Memory B cell (primary cell): ENCODE measurements around the gene ELMOD3.
"Not testable (repeated sequence)": the region's sequence is repeated elsewhere in the genome, so short reads cannot be mapped to it uniquely, and the experiment has no call there.

ENCODE experiments used
- ATAC-seq: fragments of 150-1000 bp; cut with Tn5 transposase; 2 replicates; pipeline ENCODE4 v1.10.0; 2021; ENCODE audit warnings: low read depth, mild to moderate bottlenecking, moderate library complexity
- DNase-seq, 2 donors: peaks; one replicate each; pipeline ENCODE4 v3.0.0; 2022; ENCODE audit warnings: low spot score in 2 of 2
- H3K27ac Mint-ChIP-seq: one replicate; pipeline ENCODE4 v1.8.0; 2022; ENCODE audit warnings: mild to moderate bottlenecking, moderate library complexity, mixed read lengths
- H3K27me3 Mint-ChIP-seq: one replicate; pipeline ENCODE4 v1.8.0; 2022; ENCODE audit warnings: mixed read lengths
- H3K36me3 Mint-ChIP-seq: one replicate; pipeline ENCODE4 v1.8.0; 2022; ENCODE audit warnings: mild to moderate bottlenecking, mixed read lengths
- H3K4me1 Mint-ChIP-seq: one replicate; pipeline ENCODE4 v1.8.0; 2022; ENCODE audit warnings: mixed read lengths
- H3K4me3 Mint-ChIP-seq: one replicate; pipeline ENCODE4 v1.8.0; 2022; ENCODE audit warnings: mild to moderate bottlenecking, moderate library complexity, mixed read lengths
- H3K9me3 Mint-ChIP-seq: one replicate; pipeline ENCODE4 v1.8.0; 2022; ENCODE audit warnings: mixed read lengths

Gene ELMOD3

DNA sequence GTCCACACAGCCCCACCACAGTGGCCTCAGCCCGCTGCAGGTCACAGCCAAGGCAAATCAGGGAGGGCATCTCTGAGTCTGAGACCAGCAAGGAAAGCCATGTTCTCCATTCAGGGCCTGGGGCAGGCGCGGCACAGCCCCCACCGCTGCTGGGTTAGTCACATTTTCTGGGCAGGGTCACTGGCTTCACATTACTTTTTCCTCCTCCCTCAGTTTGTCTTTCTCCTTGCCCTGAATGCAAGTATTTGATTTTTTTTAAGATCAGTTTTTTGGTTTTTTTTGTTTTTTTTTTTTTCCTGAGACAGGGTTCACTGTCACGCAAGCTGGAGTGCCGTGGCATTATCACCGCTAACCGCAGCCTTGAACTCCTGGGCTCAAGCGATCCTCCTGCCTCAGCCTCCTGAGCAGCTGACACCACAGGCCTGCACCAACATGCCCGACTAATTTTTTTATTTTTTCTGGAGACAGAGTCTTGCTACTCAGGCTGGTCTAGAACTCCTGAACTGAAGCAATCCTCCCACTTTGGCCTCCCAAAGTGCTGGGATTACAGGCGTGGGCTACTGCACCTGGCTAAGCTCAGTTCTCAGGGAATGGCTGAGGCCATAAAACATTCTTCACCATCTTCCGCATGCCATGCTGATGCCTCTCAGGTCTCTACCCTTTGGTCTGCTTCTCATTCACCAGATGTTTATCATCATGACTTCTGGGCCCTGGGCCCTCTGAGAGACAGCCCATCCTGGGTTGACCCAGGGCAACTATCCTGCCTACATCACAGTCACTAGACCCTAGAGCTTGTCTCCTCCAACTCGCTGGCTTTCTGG is 56.2 kb downstream of the ELMOD3 start:
- DNase-seq (no peak), ATAC-seq (no peak)
- Mint-ChIP-seq H3K4me1 (peaks cover 35% of the 10 kb centered on the region), H3K27ac (peak overlapping the region; percentile 86), H3K36me3 (peaks cover 2% of the 10 kb centered on the region), H3K9me3 (no peaks in the 10 kb centered on the region), H3K27me3 (no peaks in the 10 kb centered on the region), H3K4me3 (peak overlapping the region; percentile 87)

DNA sequence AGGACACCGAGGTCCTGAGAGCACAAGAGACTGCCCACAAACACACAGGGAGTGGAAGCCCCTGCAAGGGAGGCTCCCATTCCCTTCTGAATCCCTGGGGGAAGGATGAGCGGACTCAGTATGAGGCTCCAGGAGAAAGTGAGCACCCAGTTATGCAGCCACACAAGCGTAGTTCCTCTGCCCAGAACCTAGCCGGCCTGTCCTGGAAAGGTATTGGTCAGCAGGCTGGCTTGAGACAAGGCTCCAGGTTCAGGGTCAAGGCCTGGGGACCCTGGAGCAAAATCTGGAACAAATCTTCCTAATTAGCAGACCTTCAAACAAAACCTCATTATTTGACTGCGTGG is 56.8 kb downstream of the ELMOD3 start:
- peak overlapping the region; percentile 87 for H3K4me3 Mint-ChIP-seq
- H3K4me1 Mint-ChIP-seq = peaks cover 35% of the 10 kb centered on the region
- H3K9me3 Mint-ChIP-seq = no peaks in the 10 kb centered on the region
- no peaks in the 10 kb centered on the region for H3K27me3 Mint-ChIP-seq
- ATAC-seq (no peak), DNase-seq (no peak)
- H3K27ac Mint-ChIP-seq = peak overlapping the region; percentile 25
- H3K36me3 Mint-ChIP-seq = peaks cover 2% of the 10 kb centered on the region

DNA sequence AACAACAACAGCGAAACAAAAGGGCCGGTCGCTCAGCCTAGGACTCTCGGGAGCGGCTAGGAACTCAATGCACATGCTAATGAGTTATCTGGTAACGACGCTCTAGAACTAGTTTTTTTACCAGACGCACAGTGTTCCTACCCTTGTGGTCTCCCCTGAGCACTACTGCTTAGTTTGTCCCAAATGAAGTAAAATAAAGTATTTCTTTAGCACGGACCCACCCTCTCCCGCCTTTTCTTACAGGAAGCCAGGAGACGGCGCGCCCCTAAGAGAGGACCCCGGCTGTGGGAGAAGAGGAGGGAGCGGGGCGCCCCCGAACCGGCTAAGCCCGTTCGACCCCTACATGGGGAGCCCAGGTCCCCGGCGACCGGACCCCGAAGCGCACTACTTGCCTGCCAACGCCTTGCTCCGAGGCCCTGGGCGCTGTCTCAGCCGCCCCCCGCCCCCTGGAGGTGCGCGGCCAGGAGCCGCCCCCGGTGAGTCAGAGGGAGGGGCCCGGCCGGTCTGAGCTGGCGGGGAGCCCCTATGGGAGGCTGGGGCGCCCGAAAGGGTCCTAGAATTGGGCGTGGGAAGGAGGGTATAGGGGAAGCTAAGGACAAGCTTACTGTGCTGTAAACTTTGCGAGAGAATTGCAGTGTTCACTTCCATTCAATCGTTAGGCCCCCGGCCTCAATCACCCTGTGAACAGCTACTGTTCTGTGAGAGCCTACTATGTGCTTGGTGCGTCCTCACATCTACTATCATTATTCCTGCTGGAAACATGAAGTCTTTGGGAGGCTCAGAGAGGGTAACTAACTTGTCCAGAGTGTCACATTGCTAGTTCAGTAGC is 59.2 kb downstream of the ELMOD3 start:
- Mint-ChIP-seq H3K36me3 (no peaks in the 10 kb centered on the region), H3K27me3 (no peaks in the 10 kb centered on the region), H3K9me3 (no peaks in the 10 kb centered on the region), H3K4me1 (peaks cover 26% of the 10 kb centered on the region), H3K27ac (peak overlapping the region; percentile 87), H3K4me3 (peak overlapping the region; percentile 94)
- ATAC-seq = peak; percentile 17
- no peak for DNase-seq

DNA sequence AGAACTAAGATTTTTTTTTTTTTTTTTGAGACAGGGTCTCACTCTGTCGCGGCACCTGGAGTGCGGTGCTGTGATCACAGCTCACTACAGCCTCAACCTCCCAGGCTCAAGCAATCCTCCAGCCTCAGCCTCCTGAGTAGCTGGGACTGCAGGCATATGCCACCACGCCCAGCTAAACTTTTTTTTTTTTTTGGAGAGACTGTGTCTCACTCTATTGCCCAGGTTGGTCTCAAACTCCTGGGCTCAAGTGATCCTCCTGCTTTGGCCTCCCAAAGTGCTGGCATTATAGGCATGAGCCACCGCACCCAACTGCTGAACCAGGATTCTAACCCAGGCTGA is 59.8 kb downstream of the ELMOD3 start:
- Mint-ChIP-seq H3K4me1 (peaks cover 27% of the 10 kb centered on the region), H3K4me3 (peak overlapping the region; percentile 11)
- H3K36me3 Mint-ChIP-seq, DNase-seq, H3K9me3 Mint-ChIP-seq, H3K27ac Mint-ChIP-seq, H3K27me3 Mint-ChIP-seq, ATAC-seq: not testable (repeated sequence)

DNA sequence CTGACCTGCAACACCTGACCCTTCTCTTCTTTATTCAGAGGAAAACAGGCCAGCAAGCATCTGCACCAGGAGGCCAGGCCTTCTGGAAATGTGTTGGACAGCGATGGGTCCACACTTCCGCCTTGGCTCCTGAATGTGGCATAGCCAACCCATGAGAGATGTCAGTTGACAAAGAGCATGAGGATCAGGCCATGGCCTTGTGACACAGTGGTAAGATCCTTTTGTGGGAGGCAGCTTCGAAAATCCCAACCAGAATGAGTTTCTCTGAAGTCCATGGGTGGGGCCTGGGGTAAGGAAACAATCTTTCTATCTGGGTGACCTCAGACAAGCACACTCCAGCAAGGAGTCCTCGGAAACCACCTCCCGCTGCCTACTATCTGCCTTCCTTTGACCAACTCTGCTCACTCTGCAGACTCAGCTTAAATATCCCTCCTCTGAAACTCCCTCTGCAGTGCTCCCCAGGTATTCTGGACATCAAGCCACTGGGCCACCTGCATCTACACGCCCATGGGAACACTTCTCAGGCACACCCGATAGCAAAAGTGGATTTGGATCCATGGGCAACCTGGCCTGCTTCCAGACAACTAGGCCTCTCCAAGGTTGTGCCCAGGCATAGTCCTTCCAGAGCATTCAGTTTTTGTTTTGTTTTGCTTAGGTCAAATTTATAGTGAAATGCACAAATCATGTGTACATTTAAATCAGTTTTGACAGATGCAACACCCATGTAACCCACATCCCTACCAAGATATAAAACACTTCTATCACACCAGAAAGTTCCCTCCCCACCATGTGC is 60.4 kb downstream of the ELMOD3 start:
- Mint-ChIP-seq H3K9me3 (no peaks in the 10 kb centered on the region), H3K36me3 (no peaks in the 10 kb centered on the region), H3K27ac (no peak overlapping the region), H3K4me3 (peak overlapping the region; percentile 28), H3K27me3 (no peaks in the 10 kb centered on the region), H3K4me1 (peaks cover 25% of the 10 kb centered on the region)
- DNase-seq (no peak), ATAC-seq (no peak)

DNA sequence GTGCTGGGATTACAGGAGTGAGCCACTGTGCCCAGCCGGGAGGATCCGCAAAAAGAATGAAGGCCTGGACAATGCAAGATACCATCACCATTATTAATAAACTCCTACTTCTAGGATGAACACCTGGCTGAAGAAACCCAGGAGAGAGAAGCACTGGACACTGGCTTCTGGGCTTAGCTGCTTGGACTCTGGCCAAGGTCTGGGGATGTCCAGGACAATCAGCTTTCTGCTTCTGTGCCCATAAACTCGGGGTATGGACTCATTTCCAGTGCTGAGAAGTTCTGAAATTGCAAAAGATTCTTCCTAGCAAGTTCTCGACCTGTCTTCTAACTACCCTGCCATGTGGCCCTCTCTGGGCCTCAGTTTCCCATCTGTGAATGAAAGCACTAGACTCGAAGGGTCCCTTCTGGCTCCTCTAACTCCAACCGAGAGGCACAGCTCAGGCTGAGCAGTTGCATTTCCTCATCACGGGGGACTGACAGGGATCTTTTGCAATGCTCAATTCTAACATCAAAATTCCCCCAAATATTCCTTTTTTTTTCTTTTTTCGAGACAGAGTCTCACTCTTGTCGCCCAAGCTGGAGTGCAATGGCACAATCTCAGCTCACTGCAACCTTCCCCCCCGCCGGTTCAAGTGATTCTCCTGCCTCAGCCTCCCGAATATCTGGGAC is 61.5 kb downstream of the ELMOD3 start:
- Mint-ChIP-seq H3K4me1 (peaks cover 23% of the 10 kb centered on the region), H3K4me3 (no peak overlapping the region), H3K36me3 (no peaks in the 10 kb centered on the region), H3K9me3 (no peaks in the 10 kb centered on the region), H3K27me3 (no peaks in the 10 kb centered on the region), H3K27ac (no peak overlapping the region)
- ATAC-seq (no peak), DNase-seq (no peak)

DNA sequence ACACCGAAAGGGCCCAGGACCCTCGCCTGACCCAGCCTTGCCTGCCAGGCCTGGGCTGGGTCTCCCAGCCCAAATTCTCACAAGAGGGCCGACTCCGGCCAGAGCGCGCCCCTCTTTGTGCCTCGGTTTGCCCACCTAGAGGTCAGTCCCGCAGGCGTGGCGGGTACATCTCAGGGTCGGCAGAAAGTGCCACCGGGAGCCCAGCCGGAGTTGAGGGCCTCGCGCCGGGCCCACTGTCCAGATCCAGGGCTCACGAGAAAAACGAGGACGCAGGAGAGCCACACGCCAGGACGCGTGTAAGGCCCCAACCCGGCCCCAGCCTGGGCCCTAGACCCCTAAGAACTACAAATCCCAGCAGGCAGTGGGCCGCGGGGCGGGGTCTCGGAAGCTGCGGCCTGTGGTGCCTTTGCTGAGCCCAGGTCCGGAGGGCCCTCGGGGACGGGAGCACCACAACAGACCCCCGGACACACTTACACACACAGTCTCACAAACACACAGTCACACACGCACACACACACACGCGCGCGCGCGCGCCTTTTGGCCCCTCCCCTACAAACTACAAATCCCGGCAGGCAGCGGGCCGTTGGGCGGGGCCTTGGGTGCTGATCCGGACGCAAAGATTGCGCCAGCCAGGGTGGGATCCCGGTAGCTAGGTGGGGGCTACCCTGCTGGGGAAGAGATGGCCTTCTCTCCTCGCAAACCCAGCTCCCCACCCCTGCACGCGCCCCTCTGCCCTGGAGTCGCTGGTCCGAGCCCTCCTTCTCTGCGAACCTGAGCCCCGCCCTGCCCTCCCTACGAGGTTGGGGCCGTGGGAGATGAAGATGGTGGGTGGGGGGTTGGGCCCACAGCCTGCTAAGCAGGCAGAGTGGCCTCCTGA is 63.8 kb downstream of the ELMOD3 start, which contains the start of gene SH2D6:
SH2D6 (plus strand) TSS at position 583 of the 877 bp plus-strand sequence. CDS start 10,752 bp downstream, outside the sequence.
- Mint-ChIP-seq H3K36me3 (no peaks in the 10 kb centered on the region), H3K4me1 (peaks cover 16% of the 10 kb centered on the region), H3K27me3 (no peaks in the 10 kb centered on the region), H3K27ac (peak within 1 kb of the TSS; percentile 91), H3K9me3 (no peaks in the 10 kb centered on the region), H3K4me3 (peak within 1 kb of the TSS; percentile 97)
- peak; percentile 81 for ATAC-seq
- peak; percentile 79 to 92 for DNase-seq

DNA sequence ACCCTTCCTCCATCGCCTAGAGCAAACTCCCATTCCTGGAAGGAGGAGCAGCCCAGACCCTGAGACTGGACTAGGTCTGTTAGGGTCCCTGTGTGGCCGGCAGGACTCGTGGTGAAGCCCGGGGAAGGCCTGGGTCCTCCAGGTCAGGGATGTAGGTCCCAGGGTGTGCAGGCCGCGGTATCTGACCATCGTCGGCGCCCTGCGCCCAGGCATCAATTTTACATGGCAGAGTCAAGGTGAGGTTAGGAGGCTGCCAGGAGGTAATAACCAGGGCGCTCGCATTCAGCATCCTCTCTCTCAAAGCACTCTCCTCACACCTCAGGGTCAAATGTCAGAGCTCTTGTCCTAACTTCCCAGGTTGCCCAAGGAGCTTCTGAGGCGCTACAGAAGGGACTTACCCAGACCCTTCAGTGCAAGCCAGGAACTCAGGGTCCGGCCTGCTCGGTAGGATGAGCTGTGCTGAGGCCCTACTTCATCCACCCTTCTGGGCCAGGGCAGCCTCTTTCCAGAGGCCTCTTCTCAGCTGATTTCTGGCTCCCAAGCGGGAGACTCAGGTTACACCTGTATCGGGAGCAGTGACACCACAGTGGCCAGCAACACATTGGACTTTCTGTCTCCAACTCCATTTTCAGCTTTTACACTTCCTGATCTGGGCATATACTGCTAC is 64.6 kb downstream of the ELMOD3 start:
- no peaks in the 10 kb centered on the region for H3K36me3 Mint-ChIP-seq
- peak overlapping the region; percentile 97 for H3K4me3 Mint-ChIP-seq
- no peaks in the 10 kb centered on the region for H3K9me3 Mint-ChIP-seq
- peaks cover 13% of the 10 kb centered on the region for H3K4me1 Mint-ChIP-seq
- ATAC-seq (no peak), DNase-seq (no peak)
- H3K27ac Mint-ChIP-seq = peak overlapping the region; percentile 91
- no peaks in the 10 kb centered on the region for H3K27me3 Mint-ChIP-seq

DNA sequence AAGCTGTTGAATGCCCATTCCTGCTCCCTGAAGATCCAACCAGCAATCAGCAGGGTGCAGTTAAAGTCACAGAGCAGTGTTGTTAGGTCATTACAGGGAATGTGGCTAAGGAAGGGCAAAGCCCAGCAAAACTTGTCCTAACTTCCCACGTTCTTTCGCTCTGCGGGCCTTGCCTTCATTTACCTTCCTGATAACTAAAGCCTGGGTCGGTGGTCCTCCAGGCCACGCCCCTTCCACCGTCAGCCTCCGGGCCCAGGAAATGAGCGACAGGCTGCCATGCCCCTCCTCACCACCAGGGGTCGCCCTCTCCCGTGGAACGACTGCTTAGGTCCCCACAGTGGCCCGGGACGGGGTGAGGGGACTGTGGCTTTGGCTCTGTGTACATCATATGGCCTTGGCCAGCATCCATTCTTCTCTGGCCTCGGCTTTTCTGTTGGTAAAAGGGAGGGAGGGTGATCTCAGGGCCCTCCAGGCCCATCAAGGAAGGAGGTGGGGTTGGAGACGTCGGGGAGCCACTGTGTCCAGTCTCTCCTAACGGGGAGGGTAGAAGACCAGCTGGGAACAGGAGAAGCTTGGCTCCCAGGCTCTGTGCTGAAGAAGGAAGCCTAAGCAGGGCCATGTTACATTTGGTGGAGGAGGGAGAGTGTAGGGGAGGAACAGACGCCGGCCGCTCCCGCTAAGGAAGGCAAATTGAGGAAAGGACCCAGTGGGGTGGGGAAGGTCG is 66.1 kb downstream of the ELMOD3 start:
- H3K27me3 Mint-ChIP-seq = no peaks in the 10 kb centered on the region
- peaks cover 13% of the 10 kb centered on the region for H3K4me1 Mint-ChIP-seq
- peak overlapping the region; percentile 28 for H3K27ac Mint-ChIP-seq
- H3K9me3 Mint-ChIP-seq = no peaks in the 10 kb centered on the region
- peak overlapping the region; percentile 68 for H3K4me3 Mint-ChIP-seq
- DNase-seq = peak; percentile 92 to 98
- H3K36me3 Mint-ChIP-seq = no peaks in the 10 kb centered on the region
- ATAC-seq = peak; percentile 70

DNA sequence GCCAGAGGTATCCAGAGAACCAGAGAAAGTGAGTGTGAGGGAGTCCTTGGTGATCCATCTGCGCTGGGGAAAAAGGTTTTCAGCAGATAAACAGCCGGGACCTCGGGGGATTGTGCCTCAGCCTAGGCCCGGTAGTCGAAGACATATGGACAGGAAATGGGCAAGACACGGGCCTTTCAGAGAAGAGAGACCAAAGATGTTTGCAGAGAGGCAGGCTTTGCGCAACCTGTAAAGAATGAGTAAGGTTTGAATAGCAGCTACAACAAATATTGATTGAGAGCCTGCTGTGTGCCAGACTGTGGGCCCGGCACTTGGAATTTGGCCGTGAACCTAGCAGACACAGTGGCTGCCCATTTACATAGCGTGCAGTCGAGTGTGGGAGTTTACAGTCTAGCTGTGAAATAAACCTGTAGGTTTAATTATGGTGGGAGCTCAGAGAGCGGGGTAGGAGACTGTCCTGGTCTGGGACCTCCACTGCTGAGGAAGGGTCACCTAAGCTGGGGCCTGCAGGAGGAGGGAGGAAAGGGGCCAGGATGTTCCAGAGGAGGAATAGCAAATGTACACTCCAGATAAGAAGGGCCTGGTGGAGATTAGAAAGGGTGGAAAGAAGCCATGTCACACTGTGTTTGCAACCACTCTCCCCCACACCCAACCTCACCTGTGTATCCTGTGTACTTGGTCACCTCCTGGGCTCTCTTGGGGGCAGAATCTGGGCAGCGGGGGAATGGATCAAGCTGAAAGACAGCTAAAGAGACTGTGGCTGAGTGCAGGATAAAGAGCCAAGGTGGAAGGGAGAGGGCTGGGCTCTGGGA is 66.9 kb downstream of the ELMOD3 start:
- Mint-ChIP-seq H3K9me3 (no peaks in the 10 kb centered on the region), H3K27me3 (no peaks in the 10 kb centered on the region), H3K4me1 (peaks cover 13% of the 10 kb centered on the region), H3K27ac (peak overlapping the region; percentile 67), H3K4me3 (no peak overlapping the region), H3K36me3 (no peaks in the 10 kb centered on the region)
- no peak for DNase-seq
- ATAC-seq = no peak

DNA sequence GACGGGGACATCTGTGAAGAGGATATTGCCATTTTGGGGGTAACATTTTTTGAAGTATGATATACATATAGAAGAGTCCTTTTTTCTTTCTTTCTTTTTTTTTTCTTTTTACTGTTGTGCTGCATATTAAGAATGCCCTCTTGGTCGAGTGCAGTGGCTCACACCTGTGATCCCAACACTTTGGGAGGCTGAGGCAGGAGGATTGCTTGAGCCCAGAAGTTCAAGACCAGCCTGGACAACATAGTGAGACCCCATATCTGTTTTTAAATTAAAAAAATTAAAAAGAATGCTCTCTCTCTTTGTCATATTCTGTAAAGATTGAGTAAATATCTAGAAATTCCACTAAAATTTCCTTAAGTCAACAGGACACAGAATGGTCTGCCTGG is 67.5 kb downstream of the ELMOD3 start:
- Mint-ChIP-seq H3K27ac (peak overlapping the region; percentile 67), H3K9me3 (no peaks in the 10 kb centered on the region), H3K36me3 (no peaks in the 10 kb centered on the region), H3K27me3 (no peaks in the 10 kb centered on the region), H3K4me3 (no peak overlapping the region), H3K4me1 (peaks cover 13% of the 10 kb centered on the region)
- ATAC-seq (no peak), DNase-seq (no peak)
